Germinal center (tissue), 1 donor: ENCODE results near the gene LENG9.
A peak's percentile ranks its signal among the peaks of the same experiment; 100 is the strongest.
"Not testable (repeated sequence)": the region's sequence is repeated elsewhere in the genome, so short reads cannot be mapped to it uniquely, and the experiment has no call there.

ENCODE experiments used
- DNase-seq: peaks from one replicate; pipeline ENCODE4 v3.0.0; 2012; ENCODE audit warnings: mixed read lengths, low spot score

The LENG9 gene

DNA sequence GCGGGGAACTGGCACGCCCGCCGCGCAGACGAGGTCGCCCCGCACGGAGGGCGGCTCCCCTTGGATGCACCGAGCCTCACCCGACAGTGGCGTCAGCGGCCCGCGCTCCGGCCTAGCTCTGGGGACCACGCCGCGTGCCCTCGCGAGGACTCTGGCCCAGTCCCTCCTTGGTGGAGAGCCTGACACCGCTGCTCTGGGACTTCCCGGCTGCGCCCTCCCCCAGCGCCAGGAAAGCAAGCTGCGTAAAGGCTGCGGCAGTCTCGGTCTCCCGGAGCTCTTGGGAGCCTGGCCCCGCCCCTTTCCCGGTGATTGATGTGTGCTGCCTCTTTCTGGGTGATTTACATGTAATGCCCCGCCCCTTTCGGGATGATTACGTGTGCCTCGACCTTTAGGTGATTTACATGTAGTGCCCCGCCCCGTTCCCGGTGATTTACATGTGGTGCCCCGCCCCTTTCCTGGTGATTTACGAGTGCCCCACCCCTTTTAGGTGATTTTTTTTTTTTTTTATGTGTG is at the start of gene LENG9:
LENG9 (minus strand) TSS at position 248 of the 513 bp plus-strand sequence. CDS start 252 bp downstream, outside the sequence.
- DNase-seq: peak; percentile 84

- DNase-seq: not testable (repeated sequence)
Observed at GRCh38 chr19:54509200-54509940, 45.8 kb upstream of the LENG9 start.

- DNase-seq: not testable (repeated sequence)
Observed at GRCh38 chr19:54508487-54508886, 44.9 kb upstream of the LENG9 start.

- no peak for DNase-seq
Observed at GRCh38 chr19:54507824-54508223, 44.2 kb upstream of the LENG9 start.

GRCh38 chr19:54507038-54507717 is 43.6 kb upstream of the LENG9 start:
- not testable (repeated sequence) for DNase-seq

- no peak for DNase-seq
Observed at GRCh38 chr19:54506079-54506478, 42.5 kb upstream of the LENG9 start.

DNA sequence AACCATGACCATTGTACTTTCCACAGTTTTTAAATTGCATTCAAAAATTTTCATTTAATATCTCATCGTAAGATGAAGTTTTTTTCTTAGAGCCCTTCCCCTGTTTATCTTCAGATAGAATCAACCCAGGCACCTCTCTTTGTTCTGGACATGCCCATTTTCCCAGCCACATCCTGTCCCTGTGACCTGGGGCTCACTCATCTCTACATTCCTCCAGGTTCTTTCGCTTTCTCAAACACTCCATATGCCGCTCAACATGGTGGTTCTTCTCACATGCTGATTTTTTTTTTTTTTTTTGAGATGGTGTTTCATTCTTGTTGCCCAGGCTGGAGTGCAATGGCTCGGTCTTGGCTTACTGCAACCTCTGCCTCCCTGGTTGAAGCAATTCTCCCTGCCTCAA is 42.0 kb upstream of the LENG9 start:
- DNase-seq: not testable (repeated sequence)

DNA sequence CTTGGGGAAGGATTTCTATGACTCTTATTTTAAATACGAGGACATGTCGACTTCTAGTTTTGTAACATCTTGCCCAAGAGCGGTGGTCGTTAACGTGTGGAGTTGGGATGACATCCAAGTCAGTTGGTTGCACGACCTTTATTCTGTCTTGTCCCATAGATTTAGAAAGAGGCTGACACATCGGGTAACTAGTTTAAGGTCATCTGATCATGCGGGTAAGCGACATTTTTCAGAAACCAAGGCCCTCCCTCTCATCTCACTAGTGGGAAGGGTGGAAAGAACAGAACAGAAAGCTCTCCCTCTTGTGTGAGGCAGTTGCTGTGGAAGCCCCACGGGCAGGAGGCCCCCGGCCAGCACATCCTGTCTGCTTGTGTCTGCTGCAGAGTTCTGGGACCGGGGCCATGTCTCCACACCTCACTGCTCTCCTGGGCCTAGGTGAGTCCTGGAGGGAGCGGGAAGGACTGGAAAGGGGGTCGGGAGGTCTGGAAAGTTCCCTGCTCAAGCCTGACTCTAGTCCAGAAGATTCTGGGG is 39.0 kb upstream of the LENG9 start, which contains the start of gene LAIR2:
LAIR2 (plus strand) TSS at position 314 of the 531 bp plus-strand sequence; CDS start at position 402, 88 bp downstream.
- DNase-seq: no peak

DNA sequence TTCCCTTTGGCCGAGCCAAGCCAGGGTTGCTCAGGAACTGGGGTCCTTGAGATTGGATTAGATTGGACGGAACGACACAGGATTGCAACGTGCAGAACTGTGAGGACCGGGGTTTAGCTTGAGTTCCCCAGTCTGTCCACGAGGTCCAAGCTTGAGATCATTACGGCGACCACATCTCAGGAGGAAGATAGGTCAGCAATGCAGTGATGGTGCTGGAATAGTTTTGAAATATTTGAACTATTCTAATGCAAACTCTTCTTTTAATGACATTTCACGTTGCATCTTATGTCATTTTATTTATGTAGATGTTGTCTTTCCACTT is 34.8 kb upstream of the LENG9 start:
- DNase-seq: not testable (repeated sequence)

GRCh38 chr19:54497747-54498450 is 34.3 kb upstream of the LENG9 start:
- not testable (repeated sequence) for DNase-seq

DNA sequence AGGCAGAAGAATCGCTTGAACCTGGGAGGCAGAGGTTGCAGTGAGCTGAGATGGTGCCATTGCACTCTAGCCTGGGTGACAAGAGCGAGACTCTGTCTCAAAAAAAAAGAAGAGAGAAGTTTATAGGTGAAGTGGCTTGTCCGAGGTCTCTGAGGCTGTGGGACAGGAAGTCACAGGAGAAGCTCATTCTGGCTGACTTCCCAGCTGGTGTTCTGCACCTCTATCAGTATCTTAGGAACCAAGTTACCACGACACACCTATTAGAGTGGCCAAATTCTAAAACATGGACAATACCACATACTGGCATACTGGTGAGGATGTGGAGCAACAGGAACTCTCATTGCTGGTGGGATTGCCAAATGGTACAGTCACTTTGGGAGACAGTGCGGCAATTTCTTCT is 31.7 kb upstream of the LENG9 start:
- DNase-seq: not testable (repeated sequence)

DNA sequence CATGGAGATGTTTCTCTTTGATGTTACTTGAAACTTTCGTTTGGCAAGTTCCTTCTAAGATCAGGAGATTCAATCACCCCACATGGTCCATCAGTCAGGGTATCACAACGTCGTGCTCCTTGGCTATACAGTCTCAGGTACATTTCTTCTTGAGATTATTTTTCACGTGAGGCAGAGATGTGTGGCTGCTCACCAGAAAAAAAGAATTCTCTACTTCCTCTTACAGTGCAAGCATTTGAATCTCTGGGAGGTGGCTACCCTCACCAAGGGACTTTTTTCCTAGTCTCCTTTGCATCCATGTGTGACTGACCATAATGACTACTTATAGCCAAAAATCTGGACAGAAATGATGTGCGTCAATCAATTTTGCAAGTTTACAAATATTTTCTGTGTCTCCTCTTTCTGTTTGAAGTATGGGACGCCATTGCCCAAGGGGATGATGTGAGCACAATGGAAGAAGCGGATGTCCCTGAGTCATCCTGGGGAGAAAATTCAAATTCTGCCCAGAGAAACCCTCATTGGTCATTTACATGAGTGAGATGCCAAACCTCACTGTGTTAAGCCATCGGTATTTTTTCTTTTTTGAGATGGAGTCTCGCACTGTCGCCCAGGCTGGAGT is 30.5 kb upstream of the LENG9 start:
- no peak for DNase-seq

DNA sequence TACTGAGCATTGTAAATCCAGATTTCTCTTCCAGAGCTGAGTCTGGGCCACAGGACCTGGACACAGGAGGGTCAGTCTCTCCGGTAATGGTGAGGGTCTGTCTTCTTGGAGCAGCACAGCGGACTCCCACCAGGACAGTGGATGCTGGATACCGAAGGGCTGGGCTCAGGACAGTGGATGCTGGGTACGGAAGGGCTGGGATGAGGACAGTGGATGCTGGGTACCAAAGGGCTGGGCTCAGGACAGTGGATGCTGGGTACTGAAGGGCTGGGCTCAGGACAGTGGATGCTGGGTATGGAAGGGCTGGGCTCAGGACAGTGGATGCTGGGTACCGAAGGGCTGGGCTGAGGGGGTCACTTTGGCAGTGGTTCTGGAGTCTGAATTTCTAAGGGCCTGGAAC is 29.5 kb upstream of the LENG9 start:
- DNase-seq: not testable (repeated sequence)

- no peak for DNase-seq
Observed at GRCh38 chr19:54492568-54492967, 29.0 kb upstream of the LENG9 start.

DNA sequence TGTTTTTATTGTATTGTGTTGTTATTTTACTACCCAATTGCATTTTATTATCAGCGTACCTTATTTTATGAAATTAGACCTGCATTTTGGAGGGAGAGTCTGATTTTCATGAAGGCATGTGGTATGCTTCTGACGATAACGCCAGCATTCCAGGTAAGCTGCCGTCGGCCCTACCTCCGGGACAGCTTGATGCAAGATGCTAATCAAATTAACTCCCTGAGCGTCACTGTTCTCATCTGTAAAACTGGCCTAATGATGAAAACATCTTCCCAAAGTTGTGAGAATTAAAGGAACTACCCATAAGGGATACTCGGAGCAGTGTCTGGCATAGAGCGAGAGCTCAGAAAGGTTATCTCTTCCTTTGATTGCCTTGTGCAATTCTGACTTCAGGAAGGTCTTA is 26.2 kb upstream of the LENG9 start:
- no peak for DNase-seq

DNA sequence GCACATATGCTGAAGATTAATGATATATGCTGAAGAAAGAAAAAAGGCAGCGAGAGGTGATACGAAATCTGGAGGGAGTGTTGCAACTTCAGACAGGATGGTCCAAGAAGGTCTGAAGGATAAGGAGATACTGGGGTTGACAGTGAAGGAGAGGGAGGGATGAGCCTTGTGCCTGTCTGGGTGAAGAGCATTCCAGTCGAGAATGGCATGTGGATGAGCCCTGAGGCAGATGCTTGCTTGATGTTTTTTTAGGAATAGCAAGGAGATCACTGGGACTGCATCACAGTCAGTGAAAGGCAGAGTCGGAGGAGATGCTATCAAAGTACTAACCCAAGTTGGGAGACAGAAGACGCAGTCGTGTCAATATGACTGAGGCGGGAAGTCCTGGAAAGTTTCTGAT is 25.8 kb upstream of the LENG9 start:
- DNase-seq: no peak

DNA sequence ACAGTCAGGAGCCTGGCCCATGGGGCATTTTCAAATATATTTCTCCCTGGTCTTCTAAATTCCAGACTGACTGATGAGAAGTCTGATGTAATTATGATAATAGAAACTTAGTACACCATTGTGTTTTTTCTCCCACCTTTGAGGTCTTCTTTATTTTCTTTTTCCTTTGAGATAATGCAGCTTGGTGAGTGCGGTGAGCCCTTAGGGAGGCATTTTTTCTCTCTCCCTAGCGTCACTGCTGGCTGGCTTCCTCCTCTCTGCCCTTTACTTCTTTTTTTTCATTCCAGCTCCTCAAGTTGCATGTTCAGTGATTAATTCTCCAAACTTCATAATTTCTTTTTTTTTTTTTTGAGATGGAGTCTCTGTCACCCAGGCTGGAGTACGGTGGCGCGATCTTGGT is 22.3 kb upstream of the LENG9 start:
- DNase-seq: no peak

DNA sequence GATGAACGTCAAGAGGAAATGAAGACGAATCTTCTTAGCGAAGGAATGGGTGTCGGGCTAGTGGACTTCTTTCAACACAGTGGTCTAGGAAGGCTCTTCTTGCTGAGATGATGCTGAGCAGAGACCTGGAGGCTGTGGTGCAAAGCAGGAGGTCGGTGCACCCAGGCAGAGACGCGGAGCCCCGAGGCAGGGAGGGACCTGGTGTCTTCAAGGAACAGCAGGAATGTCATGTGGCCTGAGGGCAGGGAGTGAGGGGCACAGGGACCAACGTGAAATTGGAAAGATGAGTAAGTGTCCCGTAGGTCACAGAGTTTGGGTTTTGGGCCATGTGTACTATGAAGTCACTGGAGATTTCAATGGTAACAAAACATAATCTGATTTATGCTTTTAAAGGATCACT is 20.9 kb upstream of the LENG9 start:
- DNase-seq: no peak

GRCh38 chr19:54482889-54483288 is 19.3 kb upstream of the LENG9 start:
- no peak for DNase-seq

GRCh38 chr19:54481326-54481930 is 17.9 kb upstream of the LENG9 start:
- peak; percentile 54 for DNase-seq

GRCh38 chr19:54480051-54480450 is 16.5 kb upstream of the LENG9 start:
- no peak for DNase-seq
